ENCODE results near the gene ZNF593OS.

The ZNF593OS gene

GRCh38 chr1:26171084-26172072, at the start of gene ZNF593OS:
Gene ZNF593OS, minus strand, starts transcription at chr1:26171832. Its CDS starts 171 bp downstream, at chr1:26171661.
- TF ChIP-seq CTCF (IDR thresholded peaks at IDR 0.05) (no peak), ZFX (IDR thresholded peaks at IDR 0.05; ENCODE audit: borderline replicate concordance) (no peak)
- no peak within 1 kb of the TSS for H3K27ac ChIP-seq

GRCh38 chr1:26221094-26221493, 49.5 kb upstream of the ZNF593OS start:
- TF ChIP-seq CTCF (IDR thresholded peaks at IDR 0.05), result no peak
- no peak for TF ChIP-seq ZFX (IDR thresholded peaks at IDR 0.05; ENCODE audit: borderline replicate concordance)
- H3K27ac ChIP-seq, result no peak overlapping the region

- no peak for TF ChIP-seq ZFX (IDR thresholded peaks at IDR 0.05; ENCODE audit: borderline replicate concordance)
- TF ChIP-seq CTCF (IDR thresholded peaks at IDR 0.05), result no peak
- H3K27ac ChIP-seq, result no peak overlapping the region
Observed at GRCh38 chr1:26220199-26220912, 48.7 kb upstream of the ZNF593OS start.

GRCh38 chr1:26218906-26219494, 47.4 kb upstream of the ZNF593OS start:
- no peak overlapping the region for H3K27ac ChIP-seq
- TF ChIP-seq ZFX (IDR thresholded peaks at IDR 0.05; ENCODE audit: borderline replicate concordance), result no peak
- TF ChIP-seq CTCF (IDR thresholded peaks at IDR 0.05), result no peak

GRCh38 chr1:26215246-26215645, 43.6 kb upstream of the ZNF593OS start:
- H3K27ac ChIP-seq, result no peak overlapping the region
- no peak for TF ChIP-seq CTCF (IDR thresholded peaks at IDR 0.05)
- no peak for TF ChIP-seq ZFX (IDR thresholded peaks at IDR 0.05; ENCODE audit: borderline replicate concordance)

GRCh38 chr1:26213335-26213905, 41.8 kb upstream of the ZNF593OS start:
- TF ChIP-seq ZFX (IDR thresholded peaks at IDR 0.05; ENCODE audit: borderline replicate concordance) (no peak), CTCF (IDR thresholded peaks at IDR 0.05) (no peak)

More at GRCh38 chr1:26213335-26213905, 41.8 kb upstream of the ZNF593OS start:
- no peak overlapping the region for H3K27ac ChIP-seq
